ENCODE measurements around the gene THNSL1.

Gene THNSL1

GRCh38 chr10:25017154-25017590 lies 760 bp downstream of the THNSL1 start:
- H3K9ac ChIP-seq (ENCODE audit: low read length) = peak overlapping the region; percentile 91
- H3K36me3 ChIP-seq (replicated peaks; ENCODE audit: insufficient read depth, low read length) = no peaks in the 10 kb centered on the region
- no peaks in the 10 kb centered on the region for H3K9me2 ChIP-seq (replicated peaks; ENCODE audit: insufficient read depth, low read length)
- no peaks in the 10 kb centered on the region for H3K9me3 ChIP-seq (replicated peaks; ENCODE audit: insufficient read depth, low read length)
- peak overlapping the region; percentile 75 for H3K4me2 ChIP-seq (ENCODE audit: low read depth, low read length)
- peak overlapping the region; percentile 92; the same call in 1 of the 2 replicates for H3K27ac ChIP-seq (ENCODE audit: low read length)
- DNase-seq = no peak
- peak overlapping the region; percentile 69 for H2AFZ ChIP-seq (ENCODE audit: low read length)
- H3K79me2 ChIP-seq (ENCODE audit: low read length) = no peaks in the 10 kb centered on the region
- H3K4me3 ChIP-seq (ENCODE audit: low read length) = peak overlapping the region; percentile 83
- H3F3A ChIP-seq (ENCODE audit: insufficient read depth, low read length) = peaks cover 16% of the 10 kb centered on the region; the same call in 1 of the 2 replicates
- H3K4me1 ChIP-seq (ENCODE audit: low read length) = 0 out of 2 replicates have a peak, but pooled peaks cover 9% of the 10 kb centered on the region
- H4K20me1 ChIP-seq (ENCODE audit: insufficient read depth, low read length) = no peaks in the 10 kb centered on the region
- TF ChIP-seq CTCF (IDR thresholded peaks at IDR 0.05; ENCODE audit: low read length) (no peak), EZH2 (optimal IDR thresholded peaks at IDR 0.05; ENCODE audit: low read depth, low read length) (no peak), EZH2phosphoT487 (IDR thresholded peaks at IDR 0.05; ENCODE audit: low read length) (no peak)
- no peaks in the 10 kb centered on the region for H3K27me3 ChIP-seq (replicated peaks; ENCODE audit: insufficient read depth, low read length)

- 0 out of 2 replicates have a peak, but pooled peaks cover 9% of the 10 kb centered on the region for H3K4me1 ChIP-seq (ENCODE audit: low read length)
- no peaks in the 10 kb centered on the region for H3K79me2 ChIP-seq (ENCODE audit: low read length)
- H4K20me1 ChIP-seq (ENCODE audit: insufficient read depth, low read length) = no peaks in the 10 kb centered on the region
- H3K27ac ChIP-seq (ENCODE audit: low read length) = no peak overlapping the region
- peaks cover 16% of the 10 kb centered on the region; the same call in 1 of the 2 replicates for H3F3A ChIP-seq (ENCODE audit: insufficient read depth, low read length)
- DNase-seq = no peak
- H3K27me3 ChIP-seq (replicated peaks; ENCODE audit: insufficient read depth, low read length) = no peaks in the 10 kb centered on the region
- no peaks in the 10 kb centered on the region for H3K9me3 ChIP-seq (replicated peaks; ENCODE audit: insufficient read depth, low read length)
- H3K4me2 ChIP-seq (ENCODE audit: low read depth, low read length) = peak overlapping the region; percentile 75; the same call in 1 of the 2 replicates
- no peaks in the 10 kb centered on the region for H3K9me2 ChIP-seq (replicated peaks; ENCODE audit: insufficient read depth, low read length)
- H3K9ac ChIP-seq (ENCODE audit: low read length) = no peak overlapping the region
- no peaks in the 10 kb centered on the region for H3K36me3 ChIP-seq (replicated peaks; ENCODE audit: insufficient read depth, low read length)
- peak overlapping the region; percentile 69; the same call in 1 of the 2 replicates for H2AFZ ChIP-seq (ENCODE audit: low read length)
- peak overlapping the region; percentile 83 for H3K4me3 ChIP-seq (ENCODE audit: low read length)
- TF ChIP-seq EZH2phosphoT487 (IDR thresholded peaks at IDR 0.05; ENCODE audit: low read length) (no peak), CTCF (IDR thresholded peaks at IDR 0.05; ENCODE audit: low read length) (no peak), EZH2 (optimal IDR thresholded peaks at IDR 0.05; ENCODE audit: low read depth, low read length) (no peak)
These were observed 1.2 kb downstream of the THNSL1 start for GRCh38 chr10:25017661-25018060.

- H3K4me1 ChIP-seq (ENCODE audit: low read length) = 0 out of 2 replicates have a peak, but pooled peaks cover 9% of the 10 kb centered on the region
- no peaks in the 10 kb centered on the region for H3K36me3 ChIP-seq (replicated peaks; ENCODE audit: insufficient read depth, low read length)
- no peak overlapping the region for H3K9ac ChIP-seq (ENCODE audit: low read length)
- no peaks in the 10 kb centered on the region for H4K20me1 ChIP-seq (ENCODE audit: insufficient read depth, low read length)
- H2AFZ ChIP-seq (ENCODE audit: low read length) = no peak overlapping the region
- no peak overlapping the region for H3K27ac ChIP-seq (ENCODE audit: low read length)
- H3K9me3 ChIP-seq (replicated peaks; ENCODE audit: insufficient read depth, low read length) = no peaks in the 10 kb centered on the region
- peaks cover 16% of the 10 kb centered on the region; the same call in 1 of the 2 replicates for H3F3A ChIP-seq (ENCODE audit: insufficient read depth, low read length)
- no peak overlapping the region for H3K4me2 ChIP-seq (ENCODE audit: low read depth, low read length)
- no peak for DNase-seq
- no peaks in the 10 kb centered on the region for H3K9me2 ChIP-seq (replicated peaks; ENCODE audit: insufficient read depth, low read length)
- no peak overlapping the region for H3K4me3 ChIP-seq (ENCODE audit: low read length)
- no peaks in the 10 kb centered on the region for H3K79me2 ChIP-seq (ENCODE audit: low read length)
- no peak for TF ChIP-seq EZH2phosphoT487 (IDR thresholded peaks at IDR 0.05; ENCODE audit: low read length)
- TF ChIP-seq EZH2 (optimal IDR thresholded peaks at IDR 0.05; ENCODE audit: low read depth, low read length) = no peak
- TF ChIP-seq CTCF (IDR thresholded peaks at IDR 0.05; ENCODE audit: low read length) = no peak
- no peaks in the 10 kb centered on the region for H3K27me3 ChIP-seq (replicated peaks; ENCODE audit: insufficient read depth, low read length)
These were observed 2.3 kb downstream of the THNSL1 start for GRCh38 chr10:25018703-25019102.

All from MM.1S (cell line).